A549 (cell line): ENCODE measurements around the gene EXOC3.

Experiments
- CEBPB ChIP-seq, 2 experiments: fragments of >200 bp in 1 of 2; sonication (Bioruptor Twin) in 1 of 2; formaldehyde crosslinking in 1 of 2; IDR thresholded peaks; 2 replicates each; pipeline ENCODE4 v1.6.1; 2012 to 2016
- EP300 ChIP-seq, 2 experiments: fragments of >200 bp; sonication (Bioruptor Twin); formaldehyde crosslinking; IDR thresholded peaks; 2 replicates in 1 of 2; 3 replicates in 1 of 2; pipeline ENCODE4 v1.6.1; 2016 to 2017
- JUN ChIP-seq, 2 experiments: fragments of >200 bp; sonication (Bioruptor Twin); formaldehyde crosslinking; IDR thresholded peaks; 2 replicates in 1 of 2; 3 replicates in 1 of 2; pipeline ENCODE4 v1.6.1; 2016 to 2017
- POLR2A ChIP-seq: IDR thresholded peaks from 2 replicates; pipeline ENCODE4 v1.6.1; 2012; ENCODE audit warnings: mild to moderate bottlenecking, low read length
- RAD21 ChIP-seq, 2 experiments: fragments of >200 bp in 1 of 2; sonication (Bioruptor Twin) in 1 of 2; formaldehyde crosslinking in 1 of 2; IDR thresholded peaks in 1 of 2; conservative IDR thresholded peaks in 1 of 2; 2 replicates in 1 of 2; 3 replicates in 1 of 2; pipeline ENCODE4 v1.6.1; 2012 to 2018; ENCODE audit warnings: inconsistent platforms in 1 of 2
- RCOR1 ChIP-seq: fragments of 150-350 bp; IDR thresholded peaks from 2 replicates; pipeline ENCODE4 v1.6.1; 2014; ENCODE audit warnings: antibody characterized with exemption, low read length, low read depth
- SREBF2 ChIP-seq: fragments of 450-650 bp; IDR thresholded peaks from 2 replicates; pipeline ENCODE4 v1.6.1; 2014; ENCODE audit warnings: mild to moderate bottlenecking, moderate library complexity
- TP53 ChIP-seq: fragments of 250-450 bp; sonication (Bioruptor Pico); IDR thresholded peaks from 2 replicates; pipeline ENCODE4 v1.5.0; 2021; ENCODE audit warnings: mild to moderate bottlenecking, moderate library complexity
- TF ChIP-seq, protein P1 (sequence below): fragments of >200 bp; sonication (Bioruptor Twin); formaldehyde crosslinking; IDR thresholded peaks from 3 replicates; pipeline ENCODE4 v1.5.1; 2016
- TF ChIP-seq, protein P2 (sequence below): fragments of 450-650 bp; IDR thresholded peaks from 2 replicates; pipeline ENCODE4 v1.6.1; 2014; ENCODE audit warnings: antibody characterized with exemption
- TF ChIP-seq, protein P3 (sequence below): IDR thresholded peaks from 2 replicates; pipeline ENCODE4 v1.6.1; 2012

DNA sequence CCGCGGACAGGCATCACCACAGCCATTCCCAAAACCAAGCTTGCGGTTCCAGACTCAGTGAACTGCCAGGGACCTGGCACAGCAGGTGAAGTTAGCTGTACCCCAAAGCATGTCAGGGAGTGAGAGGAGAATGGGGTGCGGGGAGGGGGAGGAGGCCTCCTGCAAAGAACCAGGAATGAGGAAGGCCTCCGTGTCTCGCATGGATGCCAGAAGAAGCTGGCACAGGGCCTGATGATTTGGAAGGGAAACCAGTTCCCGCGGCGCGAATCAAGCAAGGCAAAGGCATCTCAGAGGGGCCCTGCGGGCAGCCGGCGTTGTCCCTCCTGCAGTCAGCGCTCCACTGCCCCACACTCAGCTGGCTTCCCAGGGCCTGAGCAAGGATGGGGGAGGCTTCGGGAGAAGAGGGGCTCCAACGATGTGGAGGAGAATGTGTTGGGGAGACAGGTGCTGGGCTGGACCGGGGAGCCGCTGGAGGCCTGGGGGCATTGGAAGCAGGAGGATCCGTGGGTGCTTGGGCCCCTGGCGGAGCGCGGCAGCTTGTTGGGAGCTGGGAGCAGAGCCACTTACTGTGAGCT, 66.7 kb downstream of the EXOC3 start:
- TF ChIP-seq, protein P1, sequence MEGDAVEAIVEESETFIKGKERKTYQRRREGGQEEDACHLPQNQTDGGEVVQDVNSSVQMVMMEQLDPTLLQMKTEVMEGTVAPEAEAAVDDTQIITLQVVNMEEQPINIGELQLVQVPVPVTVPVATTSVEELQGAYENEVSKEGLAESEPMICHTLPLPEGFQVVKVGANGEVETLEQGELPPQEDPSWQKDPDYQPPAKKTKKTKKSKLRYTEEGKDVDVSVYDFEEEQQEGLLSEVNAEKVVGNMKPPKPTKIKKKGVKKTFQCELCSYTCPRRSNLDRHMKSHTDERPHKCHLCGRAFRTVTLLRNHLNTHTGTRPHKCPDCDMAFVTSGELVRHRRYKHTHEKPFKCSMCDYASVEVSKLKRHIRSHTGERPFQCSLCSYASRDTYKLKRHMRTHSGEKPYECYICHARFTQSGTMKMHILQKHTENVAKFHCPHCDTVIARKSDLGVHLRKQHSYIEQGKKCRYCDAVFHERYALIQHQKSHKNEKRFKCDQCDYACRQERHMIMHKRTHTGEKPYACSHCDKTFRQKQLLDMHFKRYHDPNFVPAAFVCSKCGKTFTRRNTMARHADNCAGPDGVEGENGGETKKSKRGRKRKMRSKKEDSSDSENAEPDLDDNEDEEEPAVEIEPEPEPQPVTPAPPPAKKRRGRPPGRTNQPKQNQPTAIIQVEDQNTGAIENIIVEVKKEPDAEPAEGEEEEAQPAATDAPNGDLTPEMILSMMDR, result no peak
- TF ChIP-seq EP300 (IDR thresholded peaks at IDR 0.05) (no peak), POLR2A (no peak), CEBPB (IDR thresholded peaks at IDR 0.05) (no peak), SREBF2 (no peak), JUN (IDR thresholded peaks at IDR 0.05) (no peak), TP53 (CRISPR knock-in tag) (no peak), RAD21 (conservative IDR thresholded peaks at IDR 0.05 in 1 of 2, IDR thresholded peaks at IDR 0.05 in 1 of 2) (no peak), RCOR1 (no peak)
- TF ChIP-seq, protein P2, sequence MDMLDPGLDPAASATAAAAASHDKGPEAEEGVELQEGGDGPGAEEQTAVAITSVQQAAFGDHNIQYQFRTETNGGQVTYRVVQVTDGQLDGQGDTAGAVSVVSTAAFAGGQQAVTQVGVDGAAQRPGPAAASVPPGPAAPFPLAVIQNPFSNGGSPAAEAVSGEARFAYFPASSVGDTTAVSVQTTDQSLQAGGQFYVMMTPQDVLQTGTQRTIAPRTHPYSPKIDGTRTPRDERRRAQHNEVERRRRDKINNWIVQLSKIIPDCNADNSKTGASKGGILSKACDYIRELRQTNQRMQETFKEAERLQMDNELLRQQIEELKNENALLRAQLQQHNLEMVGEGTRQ, result no peak
- TF ChIP-seq, protein P3, sequence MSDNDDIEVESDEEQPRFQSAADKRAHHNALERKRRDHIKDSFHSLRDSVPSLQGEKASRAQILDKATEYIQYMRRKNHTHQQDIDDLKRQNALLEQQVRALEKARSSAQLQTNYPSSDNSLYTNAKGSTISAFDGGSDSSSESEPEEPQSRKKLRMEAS, result no peak
